Umbilical cord (tissue), 2 donors: ENCODE data around the gene TRMT44. TPM values are rescaled to one million over a fixed set of nuclear protein-coding genes. Genes with fewer than 3 reads are reported as not detected.
"Not testable (repeated sequence)": the region's sequence is repeated elsewhere in the genome, so short reads cannot be mapped to it uniquely, and the experiment has no call there.

Experiments
- DNase-seq: peaks from one replicate; pipeline ENCODE4 v3.0.0-alpha.2; 2015; ENCODE audit warnings: low spot score
- total RNA-seq: library from RNA; depleted of rRNA; stranded (reverse); fragments of >200 nt; gene quantifications from one replicate; pipeline ENCODE4 v1.2.3, GENCODE V29; 2014; ENCODE audit warnings: low replicate concordance; ENCODE audit not compliant: insufficient read depth

TRMT44 gene
- total RNA-seq = 42.9 TPM

- DNase-seq = peak; percentile 90
Measured at GRCh38 chr4:8440492-8441311, at the start of gene TRMT44, which contains the start of gene ACOX3. Gene TRMT44, plus strand, starts transcription at chr4:8440777. Its CDS starts 46 bp downstream, at chr4:8440823. Gene ACOX3, minus strand, starts transcription at chr4:8440723. Its CDS starts 24,202 bp downstream, at chr4:8416521.

- DNase-seq = no peak
Measured at GRCh38 chr4:8391071-8391470, 49.5 kb upstream of the TRMT44 start.

GRCh38 chr4:8391972-8392371, 48.6 kb upstream of the TRMT44 start:
- DNase-seq = no peak

GRCh38 chr4:8392591-8393190, 47.9 kb upstream of the TRMT44 start:
- no peak for DNase-seq

- peak; percentile 81 for DNase-seq
Measured at GRCh38 chr4:8393593-8394038, 47.0 kb upstream of the TRMT44 start.

GRCh38 chr4:8394061-8394519, 46.5 kb upstream of the TRMT44 start:
- peak; percentile 84 for DNase-seq

GRCh38 chr4:8394806-8395205, 45.8 kb upstream of the TRMT44 start:
- DNase-seq = no peak

GRCh38 chr4:8395504-8396296, 44.9 kb upstream of the TRMT44 start:
- DNase-seq = no peak

GRCh38 chr4:8396762-8397406, 43.7 kb upstream of the TRMT44 start:
- DNase-seq = no peak

GRCh38 chr4:8398347-8398746, 42.2 kb upstream of the TRMT44 start:
- no peak for DNase-seq

- DNase-seq = no peak
Measured at GRCh38 chr4:8399298-8399697, 41.3 kb upstream of the TRMT44 start.

- DNase-seq = no peak
Measured at GRCh38 chr4:8400632-8401325, 39.8 kb upstream of the TRMT44 start.

- DNase-seq = no peak
Measured at GRCh38 chr4:8401665-8402064, 38.9 kb upstream of the TRMT44 start.

GRCh38 chr4:8402181-8402597, 38.4 kb upstream of the TRMT44 start:
- DNase-seq = no peak

GRCh38 chr4:8402640-8403039, 37.9 kb upstream of the TRMT44 start:
- peak; percentile 18 for DNase-seq

- peak; percentile 90 for DNase-seq
Measured at GRCh38 chr4:8403173-8403753, 37.3 kb upstream of the TRMT44 start.

- DNase-seq = no peak
Measured at GRCh38 chr4:8403976-8404375, 36.6 kb upstream of the TRMT44 start.

- no peak for DNase-seq
Measured at GRCh38 chr4:8404791-8405515, 35.6 kb upstream of the TRMT44 start.

- DNase-seq = no peak
Measured at GRCh38 chr4:8405516-8405875, 35.1 kb upstream of the TRMT44 start.

- not testable (repeated sequence) for DNase-seq
Measured at GRCh38 chr4:8406887-8407286, 33.7 kb upstream of the TRMT44 start.
